Smooth muscle cell (in vitro differentiated cells): ENCODE measurements around the gene TNFRSF18. TPM values are rescaled to one million over a fixed set of nuclear protein-coding genes. Genes with fewer than 3 reads are reported as not detected.

Experiments
- DNase-seq: peaks from one replicate; lab custom pipeline; 2025; ENCODE audit not compliant: unreplicated experiment; lab: John Stamatoyannopoulos, UW
- H2AFZ ChIP-seq: fragments of 200-600 bp; sonication (generic); 2 replicates; pipeline ENCODE4 v1.6.0; 2016; ENCODE audit warnings: antibody characterized with exemption, low read depth, mild to moderate bottlenecking
- H3F3A ChIP-seq: fragments of 200-600 bp; sonication (generic); 2 replicates; pipeline ENCODE4 v1.6.0; 2017; ENCODE audit warnings: antibody characterized with exemption, low read depth
- H3K27ac ChIP-seq: fragments of 200-600 bp; sonication (generic); 2 replicates; pipeline ENCODE4 v1.5.1; 2016; ENCODE audit warnings: low read depth, mild to moderate bottlenecking
- H3K27me3 ChIP-seq: fragments of 200-600 bp; sonication (generic); 2 replicates; pipeline ENCODE4 v1.6.1; 2016; ENCODE audit warnings: low read depth, mild to moderate bottlenecking
- H3K36me3 ChIP-seq: fragments of 200-600 bp; sonication (generic); 2 replicates; pipeline ENCODE4 v1.5.1; 2016; ENCODE audit warnings: low read depth
- H3K4me1 ChIP-seq: fragments of 200-600 bp; sonication (generic); 2 replicates; pipeline ENCODE4 v1.5.1; 2016; ENCODE audit warnings: low read depth
- H3K4me2 ChIP-seq: fragments of 200-600 bp; sonication (generic); 2 replicates; pipeline ENCODE4 v1.6.0; 2016; ENCODE audit warnings: mild to moderate bottlenecking
- H3K4me3 ChIP-seq: fragments of 200-600 bp; sonication (generic); 2 replicates; pipeline ENCODE4 v1.5.1; 2016; ENCODE audit warnings: mild to moderate bottlenecking
- H3K79me2 ChIP-seq: fragments of 200-600 bp; sonication (generic); 2 replicates; pipeline ENCODE4 v1.6.0; 2016; ENCODE audit warnings: low read depth, mild to moderate bottlenecking
- H3K9ac ChIP-seq: fragments of 200-600 bp; sonication (generic); 2 replicates; pipeline ENCODE4 v1.6.0; 2016; ENCODE audit warnings: low read depth
- H3K9me3 ChIP-seq: fragments of 200-600 bp; sonication (generic); replicated peaks from 2 replicates; pipeline ENCODE4 v1.5.1; 2016; ENCODE audit warnings: low read depth
- H4K20me1 ChIP-seq: fragments of 200-600 bp; sonication (generic); 2 replicates; pipeline ENCODE4 v1.6.0; 2016; ENCODE audit warnings: low read depth
- WGBS: methylation state at CpG from one replicate; pipeline ENCODE4 v1.1.7; 2016; ENCODE audit warnings: low lambda C conversion rate; 5-methylcytosine and 5-hydroxymethylcytosine counted together
- polyA plus RNA-seq: library from polyadenylated mRNA; unstranded; fragments of >200 nt; fragmentation: Nextera tagmentation; extraction: Ambion mirVana; gene quantifications from 2 replicates; pipeline ENCODE4 v1.2.1, GENCODE V29; 2016
- total RNA-seq: library from RNA; depleted of rRNA; stranded (reverse); fragments of >200 nt; gene quantifications from 2 replicates; pipeline ENCODE4 v1.2.3, GENCODE V29; 2014
- TF ChIP-seq, protein P1 (sequence below): fragments of 200-600 bp; sonication (generic); IDR thresholded peaks from 2 replicates; pipeline ENCODE4 v1.5.1; 2017; ENCODE audit warnings: borderline replicate concordance, mild to moderate bottlenecking, antibody characterized with exemption; ENCODE audit not compliant: insufficient read depth, poor library complexity, severe bottlenecking

Gene TNFRSF18
- total and polyA plus RNA-seq, 2 experiments from 2014 or later = 4.8 to 12.2 TPM

DNA sequence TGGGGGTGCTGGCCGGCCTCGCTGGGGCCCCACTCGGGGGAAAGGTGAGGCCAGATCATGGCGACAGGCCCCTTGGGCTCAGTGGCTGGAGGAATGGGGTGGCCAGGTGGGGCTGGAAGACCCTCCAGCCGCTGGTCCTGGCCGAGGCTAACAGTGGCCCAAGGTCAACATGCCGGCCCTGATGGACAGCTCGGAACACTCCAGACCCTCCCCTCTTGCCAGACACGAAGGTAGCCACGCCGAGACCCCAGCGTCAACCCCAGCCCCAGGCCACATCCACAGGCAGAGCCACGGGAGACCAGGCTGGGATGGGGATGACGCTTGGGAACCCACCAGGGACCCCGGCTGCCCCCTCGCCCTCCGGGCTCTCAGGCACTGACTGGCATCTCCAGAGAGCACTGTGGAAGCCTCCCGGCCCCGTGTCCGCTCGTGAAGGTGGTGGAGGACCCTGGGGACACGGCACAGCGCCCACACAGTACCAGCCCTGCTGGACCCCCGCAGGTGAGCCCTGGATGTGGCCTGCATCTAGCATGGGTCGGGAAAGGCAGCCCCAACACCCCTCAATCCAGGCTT, 41.0 kb upstream of the TNFRSF18 start:
- no peak for DNase-seq
- TF ChIP-seq, protein P1, sequence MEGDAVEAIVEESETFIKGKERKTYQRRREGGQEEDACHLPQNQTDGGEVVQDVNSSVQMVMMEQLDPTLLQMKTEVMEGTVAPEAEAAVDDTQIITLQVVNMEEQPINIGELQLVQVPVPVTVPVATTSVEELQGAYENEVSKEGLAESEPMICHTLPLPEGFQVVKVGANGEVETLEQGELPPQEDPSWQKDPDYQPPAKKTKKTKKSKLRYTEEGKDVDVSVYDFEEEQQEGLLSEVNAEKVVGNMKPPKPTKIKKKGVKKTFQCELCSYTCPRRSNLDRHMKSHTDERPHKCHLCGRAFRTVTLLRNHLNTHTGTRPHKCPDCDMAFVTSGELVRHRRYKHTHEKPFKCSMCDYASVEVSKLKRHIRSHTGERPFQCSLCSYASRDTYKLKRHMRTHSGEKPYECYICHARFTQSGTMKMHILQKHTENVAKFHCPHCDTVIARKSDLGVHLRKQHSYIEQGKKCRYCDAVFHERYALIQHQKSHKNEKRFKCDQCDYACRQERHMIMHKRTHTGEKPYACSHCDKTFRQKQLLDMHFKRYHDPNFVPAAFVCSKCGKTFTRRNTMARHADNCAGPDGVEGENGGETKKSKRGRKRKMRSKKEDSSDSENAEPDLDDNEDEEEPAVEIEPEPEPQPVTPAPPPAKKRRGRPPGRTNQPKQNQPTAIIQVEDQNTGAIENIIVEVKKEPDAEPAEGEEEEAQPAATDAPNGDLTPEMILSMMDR = no peak
- Histone ChIP-seq H4K20me1 (peaks cover 23% of the 10 kb centered on the region), H3K79me2 (no peaks in the 10 kb centered on the region), H3K27me3 (no peaks in the 10 kb centered on the region), H3K9ac (no peak overlapping the region), H3K36me3 (no peaks in the 10 kb centered on the region), H3F3A (no peaks in the 10 kb centered on the region), H3K4me2 (peak overlapping the region; percentile 82), H2AFZ (no peak overlapping the region), H3K4me3 (no peak overlapping the region), H3K9me3 (no peaks in the 10 kb centered on the region), H3K4me1 (peaks cover 9% of the 10 kb centered on the region), H3K27ac (no peak overlapping the region)
- 82% methylated on average over 25 of the region's 25 CpGs for WGBS

GRCh38 chr1:1246577-1247340, 40.4 kb upstream of the TNFRSF18 start, which contains the start of gene C1QTNF12:
C1QTNF12 (minus strand) TSS chr1:1246722; CDS start chr1:1246690, 32 bp downstream.
- Histone ChIP-seq H2AFZ (no peak within 1 kb of the TSS), H3K4me2 (peak within 1 kb of the TSS; percentile 82), H3K4me3 (peak within 1 kb of the TSS; percentile 25), H3K4me1 (peaks cover 9% of the 10 kb centered on the region), H3F3A (no peaks in the 10 kb centered on the region), H3K9me3 (no peaks in the 10 kb centered on the region), H3K27me3 (no peaks in the 10 kb centered on the region), H4K20me1 (peaks cover 23% of the 10 kb centered on the region), H3K36me3 (no peaks in the 10 kb centered on the region), H3K79me2 (no peaks in the 10 kb centered on the region), H3K9ac (no peak within 1 kb of the TSS), H3K27ac (no peak within 1 kb of the TSS)
- WGBS = 15% methylated on average over 32 of the region's 74 CpGs
- DNase-seq = no peak
- TF ChIP-seq, protein P1 = no peak

DNA sequence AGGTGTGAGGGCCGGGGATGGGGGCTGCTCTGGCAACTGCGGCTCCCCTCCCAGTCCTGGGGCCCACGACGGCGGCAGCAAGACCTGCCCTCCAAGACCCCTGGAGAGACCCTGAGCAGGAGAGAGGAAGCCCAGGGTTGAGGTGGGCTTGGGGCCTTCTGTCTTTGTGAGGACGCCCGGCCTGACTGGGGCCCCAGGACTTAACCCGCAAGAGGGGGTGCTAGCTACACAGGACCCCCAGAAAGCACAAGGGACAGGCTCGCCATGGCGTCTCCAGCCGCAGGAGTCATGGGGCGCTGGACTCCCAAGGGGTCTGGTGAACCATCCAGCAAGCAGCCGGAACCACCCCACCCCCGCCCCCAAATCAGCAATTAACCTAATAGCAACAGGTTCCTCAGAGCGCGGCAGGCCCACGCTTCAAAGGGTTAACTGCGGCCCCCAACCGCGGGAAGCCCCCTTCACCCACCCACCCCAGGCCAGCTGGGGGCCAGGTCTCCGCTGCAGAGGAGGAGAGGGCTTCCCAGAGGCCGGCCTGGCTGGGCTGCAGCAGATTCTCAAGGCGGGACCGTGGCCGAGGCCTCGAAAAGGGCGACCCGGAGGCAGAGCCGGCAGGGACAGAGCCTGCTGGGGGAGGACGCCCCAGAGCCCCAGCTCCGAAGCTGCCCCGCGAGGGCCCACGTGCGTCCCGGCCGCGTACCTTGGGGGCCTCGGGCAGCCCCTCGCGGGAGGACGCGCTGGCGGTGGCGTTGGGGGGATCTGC, 39.6 kb upstream of the TNFRSF18 start:
- Histone ChIP-seq H2AFZ (no peak overlapping the region), H3K9me3 (no peaks in the 10 kb centered on the region), H3K79me2 (no peaks in the 10 kb centered on the region), H3K9ac (no peak overlapping the region), H3K27me3 (no peaks in the 10 kb centered on the region), H3F3A (no peaks in the 10 kb centered on the region), H3K4me2 (peak overlapping the region; percentile 82), H3K27ac (no peak overlapping the region), H3K4me3 (peak overlapping the region; percentile 25), H3K36me3 (no peaks in the 10 kb centered on the region), H3K4me1 (peaks cover 9% of the 10 kb centered on the region), H4K20me1 (peaks cover 23% of the 10 kb centered on the region)
- WGBS = 56% methylated on average over 40 of the region's 45 CpGs
- TF ChIP-seq, protein P1 = no peak
- DNase-seq = no peak
